Measurements from ENCODE around the gene TFDP1. TPM values are rescaled to one million over a fixed set of nuclear protein-coding genes. Genes with fewer than 3 reads are reported as not detected.

The TFDP1 gene
- total and polyA plus RNA-seq, 7 donors: 26.5 to 57.1 (median 40.2) TPM

GRCh38 chr13:113654591-113655345, 70.2 kb downstream of the TFDP1 start:
- no peak overlapping the region for H3K4me3 ChIP-seq
- WGBS, 2 donors: 91% methylated on average over 39 of the region's 39 CpGs
- peak; percentile 42 for DNase-seq

GRCh38 chr13:113655346-113656002, 70.9 kb downstream of the TFDP1 start:
- Histone ChIP-seq H3K4me1 (no peaks in the 10 kb centered on the region), H3K36me3 (no peaks in the 10 kb centered on the region), H3K9me3 (no peaks in the 10 kb centered on the region), H3K4me3 (no peak overlapping the region), H3K27me3 (no peaks in the 10 kb centered on the region), H3K27ac (no peak overlapping the region)
- peak; percentile 45 for DNase-seq
- 88 to 90% methylated on average over 15 of the region's 15 CpGs for WGBS, 2 donors
- TF ChIP-seq EP300 (IDR thresholded peaks at IDR 0.05) (no peak), POLR2AphosphoS5 (IDR thresholded peaks at IDR 0.05) (no peak), POLR2A (IDR thresholded peaks at IDR 0.05) (no peak), CTCF (IDR thresholded peaks at IDR 0.05) (no peak)
- intact Hi-C loops (cut with DNase I): no loop called here

More at GRCh38 chr13:113654591-113655345, 70.2 kb downstream of the TFDP1 start:
- H3K4me1 ChIP-seq: no peaks in the 10 kb centered on the region
- no peaks in the 10 kb centered on the region for H3K27me3 ChIP-seq
- TF ChIP-seq EP300 (IDR thresholded peaks at IDR 0.05) (no peak), CTCF (IDR thresholded peaks at IDR 0.05) (no peak), POLR2AphosphoS5 (IDR thresholded peaks at IDR 0.05) (no peak), POLR2A (IDR thresholded peaks at IDR 0.05) (no peak)
- intact Hi-C loops (cut with DNase I): no loop called here
- H3K36me3 ChIP-seq: no peaks in the 10 kb centered on the region
- H3K27ac ChIP-seq: no peak overlapping the region
- H3K9me3 ChIP-seq: no peaks in the 10 kb centered on the region

GRCh38 chr13:113656003-113656588, 71.5 kb downstream of the TFDP1 start:
- intact Hi-C loops (cut with DNase I): no loop called here
- WGBS, 2 donors: 91 to 93% methylated on average over 25 of the region's 25 CpGs
- Histone ChIP-seq H3K4me3 (no peak overlapping the region), H3K27me3 (no peaks in the 10 kb centered on the region), H3K36me3 (no peaks in the 10 kb centered on the region), H3K27ac (no peak overlapping the region), H3K4me1 (no peaks in the 10 kb centered on the region), H3K9me3 (no peaks in the 10 kb centered on the region)
- DNase-seq: peak; percentile 60
- no peak for TF ChIP-seq POLR2A (IDR thresholded peaks at IDR 0.05)
- TF ChIP-seq EP300 (IDR thresholded peaks at IDR 0.05): no peak
- TF ChIP-seq POLR2AphosphoS5 (IDR thresholded peaks at IDR 0.05): no peak
- no peak for TF ChIP-seq CTCF (IDR thresholded peaks at IDR 0.05)

GRCh38 chr13:113656831-113657671, 72.5 kb downstream of the TFDP1 start:
- Histone ChIP-seq H3K27ac (no peak overlapping the region), H3K4me1 (no peaks in the 10 kb centered on the region), H3K4me3 (no peak overlapping the region), H3K27me3 (no peaks in the 10 kb centered on the region), H3K9me3 (peaks cover 0 to 6% (median 2%) of the 10 kb centered on the region in 4 donors), H3K36me3 (no peaks in the 10 kb centered on the region)
- TF ChIP-seq CTCF (IDR thresholded peaks at IDR 0.05) (no peak), POLR2A (IDR thresholded peaks at IDR 0.05) (no peak), POLR2AphosphoS5 (IDR thresholded peaks at IDR 0.05) (no peak), EP300 (IDR thresholded peaks at IDR 0.05) (no peak)
- intact Hi-C loops (cut with DNase I): no loop called here
- WGBS, 2 donors: 45 to 76% methylated on average over 42 of the region's 42 CpGs
- DNase-seq: peak; percentile 46

Data from sigmoid colon (tissue), 7 donors.